ENCODE measurements around the gene GORAB.

GRCh38 chr1:170578359-170578758 is 46.4 kb downstream of the GORAB start:
- TF ChIP-seq POLR2A (IDR thresholded peaks at IDR 0.05), result no peak
- TF ChIP-seq CTCF (IDR thresholded peaks at IDR 0.05), result no peak
- TF ChIP-seq EP300 (IDR thresholded peaks at IDR 0.05), result no peak
